HG03064 (cell line): ENCODE results near the gene RNF141.

Source experiments
- ATAC-seq: cut with Tn5 transposase; IDR thresholded peaks from one replicate; pipeline ENCODE4 v1.9.1; 2021; ENCODE audit warnings: low read depth; ENCODE audit not compliant: unreplicated experiment

Gene RNF141, protein sequence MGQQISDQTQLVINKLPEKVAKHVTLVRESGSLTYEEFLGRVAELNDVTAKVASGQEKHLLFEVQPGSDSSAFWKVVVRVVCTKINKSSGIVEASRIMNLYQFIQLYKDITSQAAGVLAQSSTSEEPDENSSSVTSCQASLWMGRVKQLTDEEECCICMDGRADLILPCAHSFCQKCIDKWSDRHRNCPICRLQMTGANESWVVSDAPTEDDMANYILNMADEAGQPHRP

DNA sequence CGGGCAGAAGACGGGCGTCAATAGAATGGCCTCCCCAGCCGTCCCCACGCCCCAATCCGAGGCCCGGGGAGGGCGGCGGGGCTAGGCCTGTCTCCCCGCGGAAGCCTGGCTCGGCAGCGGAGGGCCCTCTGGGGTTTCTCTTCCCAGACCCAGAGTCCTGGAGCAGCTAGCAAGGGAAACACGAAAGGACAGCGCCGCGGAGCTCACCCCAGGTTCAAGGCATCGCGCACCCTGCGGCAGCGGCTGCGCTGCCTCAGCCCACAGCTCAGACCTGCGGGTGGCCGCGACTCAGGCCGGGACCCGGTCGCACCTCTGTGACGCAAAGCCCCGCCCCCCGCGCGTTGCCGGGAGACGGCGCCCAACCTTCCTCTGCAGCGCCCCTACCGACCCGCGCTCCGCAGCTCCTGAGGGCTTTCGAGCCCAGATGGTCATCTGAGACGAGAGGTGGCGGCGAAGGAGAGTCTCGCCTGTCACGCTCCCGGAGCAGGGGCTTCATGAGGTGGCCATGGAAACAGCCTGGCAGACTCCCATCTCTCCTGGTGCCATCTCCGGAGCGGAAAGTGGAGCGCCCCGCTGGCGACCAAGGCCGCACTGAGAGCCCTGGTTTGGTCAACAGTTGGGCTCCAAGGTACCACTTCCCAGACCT, at the start of gene RNF141:
Gene RNF141 (minus strand): TSS at position 273 of the 646 bp plus-strand sequence. CDS start 7,029 bp downstream, outside the sequence.
- ATAC-seq: peak; percentile 97

DNA sequence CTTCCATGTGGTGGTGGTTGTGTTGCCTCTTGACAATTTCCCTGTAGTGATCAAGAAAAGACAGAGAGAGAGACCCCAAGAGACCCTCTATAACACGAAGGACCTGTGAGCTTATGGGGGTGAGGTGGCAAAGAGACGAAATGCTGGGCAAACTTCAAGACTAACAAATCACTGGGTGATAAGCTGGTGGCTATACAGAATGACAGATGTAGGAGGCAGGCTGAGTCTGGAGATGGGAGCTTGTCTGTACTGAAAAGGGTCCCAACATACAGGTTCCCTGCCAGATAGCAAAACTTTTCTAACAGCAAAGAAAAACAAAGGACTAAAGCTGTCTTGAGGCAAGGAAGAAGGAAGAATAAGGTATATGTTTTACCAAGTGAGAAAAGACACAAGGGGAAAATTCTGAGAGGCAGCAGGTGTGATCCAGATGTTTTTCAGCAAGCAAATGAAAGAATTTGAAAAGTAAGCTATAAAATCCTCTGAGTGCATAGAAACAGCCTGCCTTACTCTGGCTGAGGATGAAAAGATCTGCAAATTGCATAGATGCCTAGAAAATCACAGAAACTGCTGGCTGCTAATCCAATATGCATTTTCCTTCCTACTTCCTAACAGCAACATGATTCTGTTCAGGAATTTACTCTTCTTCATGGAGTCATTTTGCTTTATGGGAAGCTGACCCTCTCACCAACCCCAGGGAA, 49.4 kb upstream of the RNF141 start:
- no peak for ATAC-seq

DNA sequence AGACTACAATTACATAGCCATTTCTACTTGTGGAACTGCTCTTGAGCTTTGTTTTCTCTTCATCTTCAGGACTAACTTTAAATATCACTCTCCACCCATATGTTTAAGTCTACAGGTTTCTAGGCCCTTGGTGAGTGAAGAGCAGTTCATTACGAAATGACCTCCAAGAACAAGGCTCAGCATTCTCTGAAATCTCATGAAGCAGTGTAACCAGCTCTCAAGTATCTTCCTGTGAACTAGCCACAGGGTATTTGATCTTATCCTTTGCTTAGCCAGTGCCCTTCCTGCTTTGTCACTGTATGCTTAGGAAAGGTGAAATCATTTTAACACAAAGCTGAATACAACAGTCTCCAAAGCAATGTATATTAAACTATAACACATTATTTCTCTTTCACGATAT, 47.9 kb upstream of the RNF141 start:
- no peak for ATAC-seq

DNA sequence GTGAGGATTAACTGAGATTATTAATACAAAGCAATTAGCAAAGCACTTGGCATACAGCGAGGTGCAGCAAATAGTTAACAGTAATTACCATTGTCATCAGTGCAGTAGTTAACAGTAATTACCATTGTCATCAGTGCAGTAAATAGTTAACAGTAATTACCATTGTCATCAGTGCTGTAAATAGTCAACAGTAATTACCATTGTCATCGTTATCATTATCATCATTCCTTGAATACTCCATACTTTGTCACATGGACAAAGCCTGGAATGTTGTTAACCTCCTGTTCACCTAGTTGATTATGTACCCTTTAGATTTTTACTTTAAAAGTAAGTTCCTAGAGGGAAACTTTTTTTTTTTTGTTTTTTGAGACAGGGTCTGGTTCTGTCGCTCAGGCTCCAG, 47.0 kb upstream of the RNF141 start:
- no peak for ATAC-seq

DNA sequence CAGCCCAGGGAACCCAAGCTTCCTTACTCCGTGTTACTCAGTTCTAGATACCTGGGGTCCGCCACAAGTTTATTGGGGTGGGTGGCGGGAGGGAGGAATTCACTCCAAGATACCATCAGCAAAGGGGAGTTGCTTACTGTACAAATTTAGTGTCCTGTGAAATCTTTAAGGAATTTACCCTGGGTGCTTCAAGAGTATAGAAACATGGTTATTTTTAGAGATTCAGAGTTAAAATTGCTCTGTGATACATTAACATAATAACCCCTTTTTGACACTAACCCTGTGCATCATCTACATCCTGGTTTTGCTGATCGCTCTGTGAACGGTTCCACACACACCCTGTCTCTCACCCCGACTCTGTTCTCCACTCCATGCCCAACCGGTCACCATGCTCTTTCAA, 46.4 kb upstream of the RNF141 start:
- ATAC-seq: no peak

DNA sequence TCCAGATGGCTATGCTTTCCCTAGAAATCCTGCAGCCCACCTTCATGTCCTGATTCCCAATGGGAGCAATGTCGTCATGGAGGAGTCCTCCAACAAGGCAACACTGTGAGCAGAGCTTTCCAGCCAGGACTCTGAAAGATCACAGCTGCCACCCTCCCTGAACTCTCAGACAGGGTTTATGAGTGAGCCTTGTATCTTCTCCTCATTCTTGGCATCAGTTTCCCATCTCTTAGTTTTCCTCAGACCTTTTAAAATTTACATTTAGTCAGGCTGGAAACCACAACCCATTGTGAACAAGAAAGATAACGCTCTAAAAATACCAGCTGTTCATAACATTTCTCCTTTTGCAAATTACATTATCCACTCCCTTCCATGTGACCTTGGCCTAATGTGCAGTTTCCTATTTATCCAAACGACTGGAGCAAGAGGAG, 43.1 kb upstream of the RNF141 start:
- ATAC-seq: no peak

DNA sequence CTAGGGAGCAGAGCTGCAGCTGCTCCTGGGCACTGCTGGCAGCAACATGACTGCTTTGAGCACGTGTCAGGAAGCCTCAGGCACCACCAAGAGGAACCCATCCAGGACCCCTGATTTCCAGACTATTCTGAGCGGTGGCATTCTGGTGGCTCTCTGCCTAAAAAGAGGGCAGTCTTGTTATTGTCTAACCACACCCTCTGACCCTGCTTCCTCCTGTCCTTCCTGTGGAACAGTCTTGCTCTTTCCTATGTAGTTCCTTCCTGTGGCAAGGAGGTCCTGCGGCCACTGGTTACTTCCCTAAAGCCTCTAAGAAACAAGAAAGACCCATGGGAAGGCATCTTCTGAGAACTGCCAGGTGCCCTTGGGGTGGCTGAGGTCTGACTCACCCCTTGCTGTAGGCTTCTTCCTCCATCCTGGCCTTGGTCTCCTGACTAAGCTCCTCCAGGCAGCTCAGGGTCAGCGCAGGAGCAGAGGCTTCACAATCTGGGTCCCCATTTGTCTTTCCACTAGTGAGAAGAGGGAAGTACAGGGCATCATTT, 40.6 kb upstream of the RNF141 start:
- no peak for ATAC-seq

DNA sequence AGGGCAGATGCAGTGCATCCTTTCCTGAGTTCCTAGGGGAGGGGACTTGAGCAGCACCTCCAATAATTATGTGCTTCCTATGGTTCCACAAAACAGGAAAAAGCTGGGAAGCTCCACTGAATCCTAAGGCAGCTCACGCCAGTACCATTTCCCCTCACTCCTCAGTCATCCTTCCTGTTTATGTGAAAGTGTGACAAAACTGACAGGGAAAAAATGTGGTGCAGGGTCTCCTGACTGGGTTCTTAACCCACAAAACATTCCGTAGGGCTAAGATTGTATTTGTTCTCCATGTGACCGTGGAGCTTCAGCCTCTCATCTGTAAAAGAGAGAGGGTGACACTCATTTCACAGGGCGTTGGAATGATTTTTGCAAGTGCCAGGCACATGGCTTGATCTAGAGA, 39.6 kb upstream of the RNF141 start:
- no peak for ATAC-seq

DNA sequence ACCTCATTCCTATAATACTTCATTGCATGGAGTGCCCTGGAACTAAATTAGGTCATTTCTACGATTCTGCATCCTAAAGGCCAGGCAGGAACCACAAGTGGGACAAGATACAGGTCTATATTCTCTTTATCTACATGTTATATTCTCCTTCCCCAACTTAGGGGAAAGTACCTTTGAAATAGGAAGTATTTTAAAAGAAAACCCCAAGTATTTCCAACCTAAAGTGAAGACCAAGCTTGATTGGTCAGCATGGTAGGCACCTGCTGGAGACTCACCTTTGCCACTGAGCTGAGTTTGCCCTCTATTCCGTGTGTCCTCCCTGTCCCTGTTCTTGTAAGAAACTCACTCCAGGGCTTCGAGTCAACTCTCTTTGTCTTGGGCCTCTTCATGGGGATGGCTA, 38.7 kb upstream of the RNF141 start:
- no peak for ATAC-seq

DNA sequence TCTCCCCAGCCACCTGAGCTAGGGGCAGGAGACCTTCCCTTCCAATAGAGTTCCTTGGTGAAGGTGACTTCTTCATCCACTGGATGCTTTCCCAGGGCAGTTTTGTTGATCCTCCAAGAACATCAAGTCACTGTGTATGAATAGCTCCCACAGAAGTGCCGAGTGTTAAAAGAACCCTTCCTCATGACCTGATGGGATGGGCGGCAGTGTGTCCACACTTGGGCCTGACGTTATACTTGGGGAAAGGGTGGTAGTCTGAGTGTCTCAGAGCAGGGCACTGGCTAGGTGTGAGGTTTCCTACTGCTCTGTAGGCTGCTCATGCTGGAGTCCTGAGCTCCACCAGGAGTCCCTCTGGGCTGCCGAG, 35.0 kb upstream of the RNF141 start:
- no peak for ATAC-seq

DNA sequence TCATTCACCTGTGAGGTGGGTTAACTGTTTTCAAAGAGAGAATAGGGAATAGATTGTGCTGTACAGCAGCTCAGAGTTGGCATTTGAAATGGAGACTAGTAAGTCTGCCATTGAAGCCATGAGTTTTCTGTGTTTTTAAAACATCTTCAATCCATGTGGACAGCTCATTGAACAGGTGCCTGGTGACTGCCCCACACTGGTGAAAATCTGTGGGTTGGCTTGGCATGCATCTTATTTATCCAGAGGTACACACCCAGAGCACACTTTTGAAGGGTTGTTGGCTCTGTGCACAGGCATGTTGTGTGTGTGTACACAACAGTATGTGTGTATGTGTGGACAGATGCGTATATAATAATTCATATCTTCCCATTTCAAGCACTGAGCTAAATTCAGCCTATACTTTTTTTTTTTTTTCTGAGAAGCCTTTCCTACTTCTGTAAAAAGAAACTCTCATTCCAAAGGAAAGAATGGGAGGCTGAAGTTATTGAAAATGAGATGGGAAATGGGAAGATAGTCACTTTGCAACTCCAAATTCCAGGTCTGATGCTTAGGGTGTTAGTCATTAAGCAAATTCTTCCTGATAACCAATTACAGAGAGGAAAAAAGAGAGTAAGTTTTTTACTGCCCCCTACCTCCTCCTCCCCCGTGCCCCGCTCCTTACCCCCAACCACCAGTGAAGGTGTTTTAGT, 34.5 kb upstream of the RNF141 start:
- no peak for ATAC-seq

DNA sequence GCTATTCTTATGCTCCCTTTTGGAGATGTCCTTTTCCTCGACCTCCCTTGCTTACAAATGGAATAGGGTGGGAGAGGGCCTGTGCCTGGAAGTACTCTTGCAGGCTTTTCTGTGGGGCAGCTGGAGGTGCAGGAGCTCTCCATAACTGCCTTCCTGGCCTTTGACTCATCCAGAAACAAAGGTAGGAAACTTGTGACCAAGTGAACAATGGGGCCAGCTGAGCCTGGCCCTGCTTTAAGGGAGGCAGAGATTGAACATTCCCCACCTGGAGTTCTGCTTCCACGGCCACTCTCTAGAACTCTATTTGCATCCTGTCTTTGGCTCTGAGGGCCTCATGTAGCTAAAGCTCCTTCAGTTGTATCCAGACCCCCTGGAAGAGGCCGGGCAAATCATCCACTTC, 32.6 kb upstream of the RNF141 start:
- ATAC-seq: no peak

DNA sequence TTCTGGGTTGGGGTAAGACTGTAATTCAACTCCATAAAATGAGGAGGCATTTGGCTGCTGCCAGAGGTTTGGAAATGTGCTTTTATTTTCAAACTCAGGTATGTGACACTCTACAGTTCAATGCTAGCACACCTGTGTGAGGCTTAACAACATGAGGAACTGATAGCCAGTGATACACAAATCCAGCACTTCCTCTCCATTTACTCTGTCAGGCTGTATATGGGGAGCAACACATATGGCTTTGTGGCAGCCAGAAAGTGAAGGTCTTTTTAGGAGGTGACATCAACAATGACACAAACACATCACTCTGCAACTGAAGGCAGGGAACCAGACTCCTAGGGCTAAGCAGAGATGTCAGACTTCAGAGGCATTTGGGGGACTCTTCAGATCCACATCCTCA, 32.0 kb upstream of the RNF141 start:
- ATAC-seq: no peak

DNA sequence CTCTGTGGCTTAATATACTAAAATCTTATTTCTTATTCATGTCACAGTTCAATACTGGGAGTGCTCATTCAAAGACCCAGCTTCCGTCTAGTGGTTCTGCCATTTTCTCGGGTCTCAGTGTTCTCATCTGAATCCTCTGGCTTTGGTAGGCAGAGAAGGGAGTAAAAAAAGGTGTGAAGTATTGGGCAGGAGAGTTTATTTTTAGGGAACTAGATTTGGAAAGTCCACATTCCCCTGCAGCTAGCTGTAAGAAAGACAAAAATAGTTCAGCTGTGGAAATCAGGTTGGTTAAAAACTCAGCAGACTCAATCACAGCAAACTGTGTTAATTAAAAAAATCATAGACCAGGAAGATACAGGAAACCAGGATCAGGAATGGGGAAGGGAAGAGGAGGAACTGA, 31.5 kb upstream of the RNF141 start:
- ATAC-seq: no peak

DNA sequence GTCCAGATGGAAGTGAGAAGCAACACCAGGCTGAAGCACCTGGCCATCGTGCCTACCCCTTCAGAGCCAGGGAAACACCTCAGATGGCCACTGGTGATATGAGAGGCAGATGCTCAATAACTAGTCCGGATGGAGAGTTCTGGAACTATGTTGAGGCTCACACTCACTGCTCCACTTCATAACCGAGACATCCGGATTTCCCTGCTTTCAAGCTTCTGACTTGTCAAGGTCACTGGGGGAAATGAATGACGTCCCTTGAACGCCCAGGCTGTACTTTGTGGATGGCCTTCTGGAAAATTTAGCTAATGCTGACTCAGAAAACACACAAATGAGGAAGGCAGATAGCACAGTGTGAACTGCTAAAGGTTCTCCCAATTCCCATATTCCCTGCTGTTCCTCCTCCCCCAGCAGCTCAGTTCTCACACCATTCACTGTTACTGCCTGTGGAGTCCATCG, 27.5 kb upstream of the RNF141 start, which contains the start of gene LYVE1:
Gene LYVE1 (minus strand): TSS at position 180 of the 456 bp plus-strand sequence. CDS start 133 bp downstream, at position 47.
- ATAC-seq: no peak

DNA sequence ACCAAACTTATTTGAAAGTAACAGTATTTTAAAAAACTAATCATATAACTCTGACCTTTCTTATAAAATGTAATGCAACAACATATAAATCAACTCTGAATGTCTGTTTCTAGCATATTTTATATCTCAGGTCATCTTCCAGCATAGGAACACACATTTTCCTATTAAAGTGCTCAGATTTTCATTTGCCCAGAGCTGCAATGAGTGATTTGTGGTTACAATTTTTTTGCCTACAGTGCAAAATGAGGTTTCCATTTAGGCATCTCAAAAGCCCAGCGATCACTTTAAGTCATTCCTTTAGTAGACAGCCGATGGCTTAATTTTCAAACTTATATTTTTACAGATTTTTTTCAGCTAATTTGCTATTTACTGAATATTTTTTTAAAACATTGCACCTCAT, 26.5 kb upstream of the RNF141 start:
- ATAC-seq: no peak

DNA sequence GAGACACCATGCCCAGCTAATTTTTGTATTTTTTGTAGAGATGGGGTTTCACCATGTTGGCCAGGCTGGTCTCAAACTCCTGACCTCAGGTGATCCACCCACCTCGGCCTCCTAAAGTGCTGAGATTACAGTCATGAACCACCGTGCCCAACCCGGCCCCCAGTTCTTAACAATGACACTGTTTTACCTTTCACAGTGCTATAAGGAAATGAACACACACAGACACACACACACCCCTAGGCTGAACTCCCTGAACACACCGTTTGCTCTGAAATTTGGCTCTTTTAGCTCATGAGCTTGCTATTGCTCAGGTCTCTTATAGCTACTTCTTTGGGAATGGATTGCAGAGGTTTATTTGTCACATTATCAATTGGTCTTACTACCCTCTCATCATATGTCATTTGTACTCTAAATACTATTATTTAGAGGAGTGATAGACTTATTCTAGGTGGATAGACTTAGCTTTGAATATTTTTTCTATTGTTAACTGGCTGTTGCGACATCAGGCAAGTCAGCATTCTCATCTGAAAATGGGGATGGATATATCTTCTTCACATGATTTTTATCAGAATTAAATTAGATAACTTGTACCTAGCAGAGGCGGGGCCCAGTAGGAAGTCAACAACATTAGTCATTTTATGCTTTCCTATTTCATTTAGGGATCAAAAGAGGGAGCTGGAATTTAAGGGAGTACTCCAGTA, 25.4 kb upstream of the RNF141 start:
- no peak for ATAC-seq

DNA sequence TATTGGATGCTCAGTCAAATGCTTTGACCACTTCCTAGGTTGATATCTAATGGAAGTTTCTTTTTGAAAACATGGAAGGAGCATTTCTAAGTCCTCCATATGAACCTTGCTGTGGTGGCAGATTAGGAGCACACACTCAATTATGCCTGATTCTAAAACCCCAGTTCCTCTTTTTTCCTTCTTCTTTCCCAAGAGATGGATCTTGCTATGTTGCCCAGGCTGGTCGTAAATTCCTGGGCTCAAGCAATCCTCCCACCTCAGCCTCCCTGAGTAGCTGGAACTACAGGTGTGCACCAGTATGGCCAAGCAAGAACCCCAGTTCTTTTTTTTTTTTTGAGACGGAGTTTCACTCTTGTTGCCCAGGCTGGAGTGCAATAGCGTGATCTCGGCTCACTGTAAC, 24.5 kb upstream of the RNF141 start:
- ATAC-seq: no peak

DNA sequence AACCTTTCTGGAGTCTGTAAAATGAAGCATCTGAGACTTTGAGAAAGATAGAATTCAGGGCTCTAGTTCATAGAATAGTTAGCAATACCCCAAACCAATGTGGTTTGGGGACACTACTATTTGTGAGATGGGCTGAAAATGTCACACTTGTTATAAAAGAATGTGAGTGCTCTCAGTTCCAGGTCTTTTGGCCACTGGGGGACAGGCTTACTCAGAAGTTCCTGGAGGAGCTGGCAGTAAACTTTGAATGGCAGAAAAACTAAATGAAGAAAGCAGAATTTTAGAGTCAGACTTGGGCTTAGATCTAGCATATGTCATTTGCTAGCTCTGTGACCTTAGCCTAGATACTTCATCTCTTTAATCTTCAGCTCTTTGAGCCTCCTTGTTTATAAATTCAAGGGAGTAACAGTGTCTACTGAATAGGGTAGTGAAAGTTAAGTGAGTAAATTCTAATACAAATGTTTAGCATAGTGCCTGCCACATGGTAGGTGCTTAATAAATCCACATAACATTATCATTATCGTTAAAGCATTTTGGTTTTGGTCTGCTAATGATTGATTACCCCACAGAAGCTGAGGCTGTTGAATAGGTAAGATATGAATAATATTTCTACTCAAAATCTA, 23.8 kb upstream of the RNF141 start:
- no peak for ATAC-seq

DNA sequence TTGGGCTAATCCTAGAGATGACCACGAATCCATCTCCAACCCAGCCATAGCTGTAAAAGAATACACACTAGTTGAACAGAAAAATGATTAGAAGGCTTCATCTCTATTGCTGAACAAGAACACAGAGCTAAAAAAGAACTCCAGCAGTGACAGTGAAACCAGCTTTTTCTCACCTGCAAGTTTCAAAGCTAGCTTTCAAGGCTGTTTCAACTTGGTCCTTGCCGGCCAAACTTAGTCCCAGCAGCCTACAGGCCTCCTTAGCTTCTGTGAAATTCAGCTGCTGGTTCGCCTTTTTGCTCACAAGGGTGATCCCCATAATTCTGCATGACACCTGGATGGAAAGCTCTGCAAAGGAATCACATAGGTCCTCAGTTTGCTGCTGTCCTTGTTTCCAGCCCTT, 23.0 kb upstream of the RNF141 start:
- ATAC-seq: no peak
